DND-41 (cell line): Measurements from ENCODE around the gene R3HCC1L.

ENCODE experiments used
- ATAC-seq: fragments of 200-7000 bp; cut with Tn5 transposase; 3 replicates; pipeline ENCODE4 v1.9.1; 2021; ENCODE audit warnings: low read depth; ENCODE audit not compliant: insufficient read depth
- DNase-seq: peaks from one replicate; pipeline ENCODE4 v3.0.0-alpha.2; 2020
- H2AFZ ChIP-seq: 2 replicates; pipeline ENCODE4 v1.6.0; 2012; ENCODE audit warnings: low read depth, low read length
- H3K27ac ChIP-seq: 2 replicates; pipeline ENCODE4 v1.5.1; 2012; ENCODE audit warnings: low read length, inconsistent platforms
- H3K27me3 ChIP-seq: fragments of 200-600 bp; sonication (generic); 2 replicates; pipeline ENCODE4 v1.6.0; 2012; ENCODE audit warnings: low read length, mild to moderate bottlenecking, inconsistent platforms; ENCODE audit not compliant: insufficient read depth, poor library complexity
- H3K36me3 ChIP-seq: 2 replicates; pipeline ENCODE4 v1.5.1; 2012; ENCODE audit warnings: low read length, inconsistent platforms; ENCODE audit not compliant: insufficient read depth
- H3K4me1 ChIP-seq: 2 replicates; pipeline ENCODE4 v1.5.1; 2012; ENCODE audit warnings: mild to moderate bottlenecking, low read length; ENCODE audit not compliant: insufficient read depth
- H3K4me2 ChIP-seq: 2 replicates; pipeline ENCODE4 v1.6.0; 2012; ENCODE audit warnings: mild to moderate bottlenecking, moderate library complexity, low read length, inconsistent platforms; ENCODE audit not compliant: insufficient read depth
- H3K4me3 ChIP-seq, 2 experiments: fragments of 200-600 bp in 1 of 2; shearing (Covaris generic) in 1 of 2; 2 replicates each; pipeline ENCODE4 v1.5.1; 2012 to 2016; ENCODE audit warnings: inconsistent platforms in 2 of 2, low read length in 2 of 2, mild to moderate bottlenecking in 2 of 2, low read depth in 1 of 2, moderate library complexity in 1 of 2
- H3K79me2 ChIP-seq: 2 replicates; pipeline ENCODE4 v1.6.0; 2012; ENCODE audit warnings: low read length, inconsistent platforms; ENCODE audit not compliant: insufficient read depth
- H3K9ac ChIP-seq: 2 replicates; pipeline ENCODE4 v1.6.0; 2012; ENCODE audit warnings: low read depth, mild to moderate bottlenecking, inconsistent platforms, low read length, moderate library complexity
- H3K9me3 ChIP-seq: 2 replicates; pipeline ENCODE4 v1.5.1; 2012; ENCODE audit warnings: low read length, moderate library complexity, mild to moderate bottlenecking, inconsistent platforms; ENCODE audit not compliant: insufficient read depth, severe bottlenecking
- H4K20me1 ChIP-seq: 2 replicates; pipeline ENCODE4 v1.6.0; 2012; ENCODE audit warnings: low read length; ENCODE audit not compliant: insufficient read depth
- EZH2 ChIP-seq: IDR thresholded peaks from 3 replicates; pipeline ENCODE4 v1.6.1; 2012; ENCODE audit warnings: borderline replicate concordance, low read depth, mild to moderate bottlenecking, moderate library complexity, low read length, inconsistent platforms; ENCODE audit not compliant: severe bottlenecking
- TF ChIP-seq, protein P1 (sequence below): IDR thresholded peaks from 2 replicates; pipeline ENCODE4 v1.5.1; 2012; ENCODE audit warnings: borderline replicate concordance, low read length, moderate library complexity, mild to moderate bottlenecking; ENCODE audit not compliant: poor library complexity, severe bottlenecking; ENCODE audit errors: extremely low read depth

Gene R3HCC1L

DNA sequence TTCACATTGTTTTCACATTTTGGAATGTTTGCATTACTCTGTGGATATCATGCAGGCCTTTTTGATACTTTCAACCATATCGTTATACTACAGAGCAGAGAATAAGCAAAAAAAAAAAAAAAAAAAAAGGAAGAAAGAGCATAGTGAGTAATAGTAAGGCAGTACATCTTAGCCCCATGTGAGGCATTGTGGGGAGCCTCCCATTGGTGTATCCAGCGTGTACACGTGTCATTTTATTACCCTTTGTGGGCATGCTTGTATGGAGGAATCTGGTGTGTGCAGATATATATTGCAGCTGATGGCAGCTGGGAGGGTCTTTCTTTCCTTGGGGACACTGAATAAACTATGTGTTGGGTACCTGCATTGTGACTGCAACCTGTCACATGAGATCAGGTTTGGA is 19.6 kb downstream of the R3HCC1L start:
- H3K9me3 ChIP-seq: peaks cover 23% of the 10 kb centered on the region
- ATAC-seq: no peak
- no peak overlapping the region for H3K27ac ChIP-seq
- DNase-seq: no peak
- no peak overlapping the region for H3K4me3 ChIP-seq
- peaks cover 76% of the 10 kb centered on the region for H3K79me2 ChIP-seq
- H3K4me2 ChIP-seq: no peak overlapping the region
- peaks cover 17% of the 10 kb centered on the region; the same call in 1 of the 2 replicates for H4K20me1 ChIP-seq
- no peak overlapping the region for H3K9ac ChIP-seq
- H3K27me3 ChIP-seq: no peaks in the 10 kb centered on the region
- no peaks in the 10 kb centered on the region for H3K4me1 ChIP-seq
- no peak overlapping the region for H2AFZ ChIP-seq
- peaks cover 46% of the 10 kb centered on the region for H3K36me3 ChIP-seq
- TF ChIP-seq, protein P1, sequence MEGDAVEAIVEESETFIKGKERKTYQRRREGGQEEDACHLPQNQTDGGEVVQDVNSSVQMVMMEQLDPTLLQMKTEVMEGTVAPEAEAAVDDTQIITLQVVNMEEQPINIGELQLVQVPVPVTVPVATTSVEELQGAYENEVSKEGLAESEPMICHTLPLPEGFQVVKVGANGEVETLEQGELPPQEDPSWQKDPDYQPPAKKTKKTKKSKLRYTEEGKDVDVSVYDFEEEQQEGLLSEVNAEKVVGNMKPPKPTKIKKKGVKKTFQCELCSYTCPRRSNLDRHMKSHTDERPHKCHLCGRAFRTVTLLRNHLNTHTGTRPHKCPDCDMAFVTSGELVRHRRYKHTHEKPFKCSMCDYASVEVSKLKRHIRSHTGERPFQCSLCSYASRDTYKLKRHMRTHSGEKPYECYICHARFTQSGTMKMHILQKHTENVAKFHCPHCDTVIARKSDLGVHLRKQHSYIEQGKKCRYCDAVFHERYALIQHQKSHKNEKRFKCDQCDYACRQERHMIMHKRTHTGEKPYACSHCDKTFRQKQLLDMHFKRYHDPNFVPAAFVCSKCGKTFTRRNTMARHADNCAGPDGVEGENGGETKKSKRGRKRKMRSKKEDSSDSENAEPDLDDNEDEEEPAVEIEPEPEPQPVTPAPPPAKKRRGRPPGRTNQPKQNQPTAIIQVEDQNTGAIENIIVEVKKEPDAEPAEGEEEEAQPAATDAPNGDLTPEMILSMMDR: no peak
- TF ChIP-seq EZH2: no peak

DNA sequence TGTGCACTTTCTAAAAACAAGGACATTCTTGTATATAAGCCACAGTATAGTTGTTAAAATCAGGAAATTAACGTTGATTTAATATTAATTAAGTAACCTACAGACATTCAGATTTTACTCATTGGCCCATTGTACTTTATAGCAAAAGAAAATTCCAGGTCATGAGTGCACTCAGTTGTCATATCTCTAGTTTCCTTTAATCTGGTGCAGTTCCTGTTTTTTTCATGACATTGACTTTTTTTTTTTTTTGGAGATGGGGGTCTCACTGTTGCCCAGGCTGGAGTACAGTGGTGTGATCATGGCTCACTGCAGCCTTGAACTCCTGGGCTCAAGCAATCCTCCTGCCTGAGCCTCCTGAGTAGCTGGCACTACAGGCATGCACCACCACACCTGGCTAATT is 24.1 kb downstream of the R3HCC1L start:
- H2AFZ ChIP-seq: no peak overlapping the region
- peaks cover 37% of the 10 kb centered on the region for H3K36me3 ChIP-seq
- H4K20me1 ChIP-seq: peaks cover 15% of the 10 kb centered on the region; the same call in 1 of the 2 replicates
- no peaks in the 10 kb centered on the region for H3K27me3 ChIP-seq
- no peaks in the 10 kb centered on the region for H3K4me1 ChIP-seq
- ATAC-seq: no peak
- H3K9ac ChIP-seq: no peak overlapping the region
- no peak overlapping the region for H3K27ac ChIP-seq
- TF ChIP-seq, protein P1: no peak
- no peak for TF ChIP-seq EZH2
- no peak overlapping the region for H3K4me2 ChIP-seq
- peaks cover 62% of the 10 kb centered on the region for H3K79me2 ChIP-seq
- no peak overlapping the region for H3K4me3 ChIP-seq
- no peak for DNase-seq
- no peaks in the 10 kb centered on the region for H3K9me3 ChIP-seq

DNA sequence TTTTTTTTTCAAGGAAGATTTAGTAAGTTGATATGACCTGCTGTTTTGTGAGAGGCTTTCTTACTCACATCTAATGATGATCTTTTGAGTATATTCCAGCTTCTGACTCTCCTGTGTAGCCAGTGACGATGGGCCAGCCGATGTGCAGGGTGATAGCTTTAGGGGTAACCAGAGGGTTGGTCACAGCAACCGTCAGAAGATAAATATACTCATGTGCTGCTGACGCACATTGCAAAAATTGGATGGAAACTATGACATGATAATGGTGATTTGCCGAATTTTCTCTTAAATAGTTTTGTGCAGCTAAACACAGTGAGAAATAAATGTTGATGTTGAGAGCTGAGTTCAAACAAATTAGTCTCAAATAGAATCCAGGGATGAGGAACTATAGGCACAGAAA is 29.5 kb downstream of the R3HCC1L start:
- Histone ChIP-seq H3K9ac (no peak overlapping the region), H3K27ac (no peak overlapping the region), H3K4me1 (no peaks in the 10 kb centered on the region), H4K20me1 (peaks cover 7% of the 10 kb centered on the region; the same call in 1 of the 2 replicates), H3K9me3 (no peaks in the 10 kb centered on the region), H3K27me3 (no peaks in the 10 kb centered on the region), H3K79me2 (peaks cover 19% of the 10 kb centered on the region), H3K36me3 (peaks cover 43% of the 10 kb centered on the region), H3K4me3 (no peak overlapping the region), H2AFZ (no peak overlapping the region), H3K4me2 (no peak overlapping the region)
- ATAC-seq: no peak
- no peak for DNase-seq
- TF ChIP-seq, protein P1: no peak
- no peak for TF ChIP-seq EZH2

DNA sequence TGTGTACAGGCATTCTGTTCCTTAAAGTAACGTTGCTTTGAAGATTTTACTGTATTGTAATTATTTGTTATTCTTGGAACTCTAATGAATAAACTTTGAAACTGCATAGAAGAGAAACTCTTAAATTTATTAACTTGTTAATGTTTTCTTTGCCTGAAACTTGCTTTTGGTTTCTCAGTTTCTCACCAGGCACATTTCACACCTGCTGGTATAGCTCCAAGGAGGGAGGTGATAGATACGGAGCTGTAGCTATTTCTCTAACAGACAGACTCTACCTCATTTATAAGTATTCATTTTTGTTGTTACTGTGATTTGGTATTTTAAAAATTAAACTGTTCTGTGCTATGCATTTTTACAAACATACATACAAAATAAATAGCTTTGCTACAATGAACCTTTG is 32.7 kb downstream of the R3HCC1L start:
- TF ChIP-seq, protein P1: no peak
- TF ChIP-seq EZH2: no peak
- Histone ChIP-seq H2AFZ (no peak overlapping the region), H3K4me1 (no peaks in the 10 kb centered on the region), H3K4me3 (no peak overlapping the region), H3K36me3 (peaks cover 57% of the 10 kb centered on the region), H3K27ac (no peak overlapping the region), H3K79me2 (peaks cover 14% of the 10 kb centered on the region), H3K4me2 (no peak overlapping the region), H3K9ac (no peak overlapping the region), H3K27me3 (no peaks in the 10 kb centered on the region), H4K20me1 (peaks cover 13% of the 10 kb centered on the region; the same call in 1 of the 2 replicates), H3K9me3 (no peaks in the 10 kb centered on the region)
- DNase-seq (no peak), ATAC-seq (no peak)
